Esophagus (tissue), 2 donors: ENCODE results near the gene CEP250. TPM values are rescaled to one million over a fixed set of nuclear protein-coding genes. Genes with fewer than 3 reads are reported as not detected.
"Not testable (repeated sequence)": the region's sequence is repeated elsewhere in the genome, so short reads cannot be mapped to it uniquely, and the experiment has no call there.

ENCODE experiments used
- H3K27ac ChIP-seq, 2 donors: one replicate each; pipeline ENCODE4 v1.5.1; 2013; ENCODE audit warnings: low read depth in 2 of 2, mild to moderate bottlenecking in 2 of 2, inconsistent platforms in 1 of 2, low read length in 1 of 2, moderate library complexity in 1 of 2
- H3K27me3 ChIP-seq, 2 donors: one replicate each; pipeline ENCODE4 v1.6.1; 2013; ENCODE audit warnings: low read length in 2 of 2, control low read depth in 1 of 2, mild to moderate bottlenecking in 1 of 2; ENCODE audit not compliant: insufficient read depth in 2 of 2, control insufficient read depth in 1 of 2
- H3K36me3 ChIP-seq, 2 donors: one replicate each; pipeline ENCODE4 v1.6.1; 2013; ENCODE audit warnings: low read length in 1 of 2; ENCODE audit not compliant: control insufficient read depth in 2 of 2, insufficient read depth in 2 of 2
- H3K4me1 ChIP-seq, 2 donors: one replicate each; pipeline ENCODE4 v1.6.1; 2013; ENCODE audit warnings: low read length in 1 of 2; ENCODE audit not compliant: control insufficient read depth in 2 of 2, insufficient read depth in 2 of 2
- H3K4me3 ChIP-seq, 2 donors: one replicate each; pipeline ENCODE4 v1.5.1; 2013; ENCODE audit warnings: low read length in 2 of 2, mild to moderate bottlenecking in 2 of 2, low read depth in 1 of 2, moderate library complexity in 1 of 2
- H3K9me3 ChIP-seq, 2 donors: one replicate each; pipeline ENCODE4 v1.6.1; 2013; ENCODE audit warnings: mild to moderate bottlenecking in 2 of 2, low read depth in 1 of 2, low read length in 1 of 2, moderate library complexity in 1 of 2; ENCODE audit not compliant: control insufficient read depth in 2 of 2, insufficient read depth in 1 of 2
- WGBS, 2 donors: extraction: QIAGEN DNeasy Blood & Tissue Kit; methylation state at CpG; one replicate each; pipeline ENCODE4 v1.1.7; 2013; 5-methylcytosine and 5-hydroxymethylcytosine counted together
- polyA plus RNA-seq, 2 donors: library from polyadenylated mRNA; stranded (reverse); fragments of 200-250 nt; gene quantifications; one replicate each; pipeline ENCODE4 v1.2.3, GENCODE V29; 2013
- donor health status: healthy with polysubstance abuse.
- donor health status: Bipolar disorder and iron deficiency.

The CEP250 gene
- polyA plus RNA-seq, 2 donors = 6.8 to 20.7 TPM

GRCh38 chr20:35451295-35451694 is 4.1 kb upstream of the CEP250 start:
- H3K4me1 ChIP-seq = peaks cover 0 to 11% of the 10 kb centered on the region in 2 donors
- H3K27me3 ChIP-seq = no peaks in the 10 kb centered on the region
- H3K4me3 ChIP-seq = no peak overlapping the region
- no peaks in the 10 kb centered on the region for H3K9me3 ChIP-seq
- 49 to 53% methylated on average over 6 of the region's 6 CpGs for WGBS, 2 donors
- peak overlapping the region; percentile 56 to 57 for H3K27ac ChIP-seq
- no peaks in the 10 kb centered on the region for H3K36me3 ChIP-seq

GRCh38 chr20:35453647-35454046 is 1.8 kb upstream of the CEP250 start:
- Histone ChIP-seq H3K27ac (no peak overlapping the region), H3K9me3 (no peaks in the 10 kb centered on the region), H3K4me1 (peaks cover 0 to 8% of the 10 kb centered on the region in 2 donors), H3K36me3 (no peaks in the 10 kb centered on the region), H3K27me3 (no peaks in the 10 kb centered on the region), H3K4me3 (no peak overlapping the region)
- 88 to 94% methylated on average over 7 of the region's 7 CpGs for WGBS, 2 donors

- 95 to 97% methylated on average over 7 of the region's 7 CpGs for WGBS, 2 donors
- H3K36me3 ChIP-seq, H3K4me1 ChIP-seq, H3K27ac ChIP-seq, H3K27me3 ChIP-seq, H3K9me3 ChIP-seq, H3K4me3 ChIP-seq: not testable (repeated sequence)
Measured at GRCh38 chr20:35456700-35457099, 1.3 kb downstream of the CEP250 start.

- not testable (repeated sequence) for H3K36me3 ChIP-seq, H3K4me3 ChIP-seq, H3K27ac ChIP-seq, H3K4me1 ChIP-seq, H3K27me3 ChIP-seq, H3K9me3 ChIP-seq
- 74 to 77% methylated on average over 2 of the region's 2 CpGs for WGBS, 2 donors
Measured at GRCh38 chr20:35457539-35457938, 2.1 kb downstream of the CEP250 start.

- H3K4me1 ChIP-seq = no peaks in the 10 kb centered on the region
- H3K27ac ChIP-seq = no peak overlapping the region
- H3K36me3 ChIP-seq = peaks cover 3 to 12% of the 10 kb centered on the region in 2 donors
- no peak overlapping the region for H3K4me3 ChIP-seq
- no peaks in the 10 kb centered on the region for H3K9me3 ChIP-seq
- no peaks in the 10 kb centered on the region for H3K27me3 ChIP-seq
Measured at GRCh38 chr20:35458388-35458787, 3.0 kb downstream of the CEP250 start.

- no peak overlapping the region for H3K4me3 ChIP-seq
- WGBS, 2 donors = 76 to 78% methylated on average over 3 of the region's 3 CpGs
- no peaks in the 10 kb centered on the region for H3K9me3 ChIP-seq
- no peak overlapping the region for H3K27ac ChIP-seq
- H3K36me3 ChIP-seq = peaks cover 14 to 20% of the 10 kb centered on the region in 2 donors
- H3K4me1 ChIP-seq = no peaks in the 10 kb centered on the region
- no peaks in the 10 kb centered on the region for H3K27me3 ChIP-seq
Measured at GRCh38 chr20:35461620-35462019, 6.2 kb downstream of the CEP250 start.

- WGBS, 2 donors = 83 to 95% methylated on average over 2 of the region's 2 CpGs
- H3K27me3 ChIP-seq = no peaks in the 10 kb centered on the region
- H3K4me3 ChIP-seq = no peak overlapping the region
- no peaks in the 10 kb centered on the region for H3K4me1 ChIP-seq
- no peaks in the 10 kb centered on the region for H3K9me3 ChIP-seq
- no peak overlapping the region for H3K27ac ChIP-seq
- H3K36me3 ChIP-seq = peaks cover 14 to 25% of the 10 kb centered on the region in 2 donors
Measured at GRCh38 chr20:35462351-35462750, 7.0 kb downstream of the CEP250 start.

GRCh38 chr20:35463455-35464300 is 8.3 kb downstream of the CEP250 start:
- 36 to 38% methylated on average over 4 of the region's 4 CpGs for WGBS, 2 donors
- H3K36me3 ChIP-seq = peaks cover 14 to 29% of the 10 kb centered on the region in 2 donors

GRCh38 chr20:35465976-35466375 is 10.6 kb downstream of the CEP250 start:
- Histone ChIP-seq H3K27me3 (no peaks in the 10 kb centered on the region), H3K4me1 (no peaks in the 10 kb centered on the region), H3K9me3 (no peaks in the 10 kb centered on the region), H3K4me3 (no peak overlapping the region), H3K36me3 (peaks cover 14 to 29% of the 10 kb centered on the region in 2 donors), H3K27ac (no peak overlapping the region)
- WGBS, 2 donors = 65 to 69% methylated on average over 6 of the region's 6 CpGs

More at GRCh38 chr20:35463455-35464300, 8.3 kb downstream of the CEP250 start:
- Histone ChIP-seq H3K9me3 (no peaks in the 10 kb centered on the region), H3K4me1 (no peaks in the 10 kb centered on the region), H3K27me3 (no peaks in the 10 kb centered on the region), H3K4me3 (no peak overlapping the region), H3K27ac (no peak overlapping the region)

GRCh38 chr20:35466856-35467255 is 11.5 kb downstream of the CEP250 start:
- 88 to 89% methylated on average over 6 of the region's 6 CpGs for WGBS, 2 donors
- no peaks in the 10 kb centered on the region for H3K4me1 ChIP-seq
- no peak overlapping the region for H3K27ac ChIP-seq
- H3K4me3 ChIP-seq = no peak overlapping the region
- H3K9me3 ChIP-seq = no peaks in the 10 kb centered on the region
- H3K36me3 ChIP-seq = peaks cover 12 to 25% of the 10 kb centered on the region in 2 donors
- H3K27me3 ChIP-seq = no peaks in the 10 kb centered on the region
